C4-2B (cell line): ENCODE data around the gene PLEKHA5.
"Not testable (repeated sequence)": the region's sequence is repeated elsewhere in the genome, so short reads cannot be mapped to it uniquely, and the experiment has no call there.

ENCODE experiments used
- H3K27ac ChIP-seq: fragments of 450-650 bp; 2 replicates; pipeline ENCODE4 v1.5.1; 2017
- CTCF ChIP-seq: fragments of 450-650 bp; conservative IDR thresholded peaks from 2 replicates; pipeline ENCODE4 v1.5.1; 2017; ENCODE audit warnings: mild to moderate bottlenecking
- ZFX ChIP-seq: fragments of 450-650 bp; IDR thresholded peaks from 2 replicates; pipeline ENCODE4 v1.6.1; 2017

Gene PLEKHA5

GRCh38 chr12:19326102-19326501, 196.6 kb downstream of the PLEKHA5 start:
- no peak for TF ChIP-seq CTCF
- no peak for TF ChIP-seq ZFX
- no peak overlapping the region for H3K27ac ChIP-seq

- no peak overlapping the region for H3K27ac ChIP-seq
- no peak for TF ChIP-seq CTCF
- no peak for TF ChIP-seq ZFX
Observed at GRCh38 chr12:19332196-19332595, 202.7 kb downstream of the PLEKHA5 start.

DNA sequence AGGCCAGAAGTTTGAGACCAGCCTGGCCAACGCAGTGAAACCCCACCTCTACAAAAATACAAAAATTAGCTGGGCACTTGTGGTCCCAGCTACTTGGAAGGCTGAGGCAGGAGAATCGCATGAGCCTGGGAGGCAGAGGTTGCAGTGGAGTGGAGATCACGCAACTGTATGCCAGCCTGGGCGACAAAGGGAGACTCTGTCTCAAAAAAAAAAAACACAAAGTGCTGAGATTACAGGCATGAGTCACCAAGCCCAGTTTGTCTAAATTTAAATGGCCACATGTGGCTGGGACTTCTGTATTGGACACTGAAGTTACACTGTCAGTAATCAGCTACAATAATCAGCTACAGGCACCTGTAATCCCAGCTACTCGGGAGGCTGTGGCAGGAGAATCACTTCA, 208.9 kb downstream of the PLEKHA5 start:
- H3K27ac ChIP-seq = no peak overlapping the region
- TF ChIP-seq ZFX = no peak
- TF ChIP-seq CTCF = no peak

DNA sequence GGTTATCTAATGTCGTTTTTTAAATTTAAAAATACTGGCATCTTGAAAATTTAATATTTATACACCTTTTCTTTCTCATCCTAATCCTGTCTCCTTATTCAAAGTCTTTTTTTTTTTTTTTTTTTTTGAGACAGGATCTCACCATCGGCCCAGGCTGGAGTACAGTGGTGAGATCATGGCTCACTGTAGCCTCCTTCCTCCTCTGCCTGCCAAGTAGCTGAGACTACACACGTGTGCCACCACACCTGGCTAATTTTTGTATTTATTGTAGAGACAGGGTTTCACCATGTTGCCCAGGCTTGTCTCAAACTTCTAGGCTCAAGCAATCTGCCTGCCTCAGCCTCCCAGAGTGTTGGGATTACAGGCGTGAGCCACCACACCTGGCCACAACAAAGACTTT, 221.3 kb downstream of the PLEKHA5 start:
- H3K27ac ChIP-seq = not testable (repeated sequence)

DNA sequence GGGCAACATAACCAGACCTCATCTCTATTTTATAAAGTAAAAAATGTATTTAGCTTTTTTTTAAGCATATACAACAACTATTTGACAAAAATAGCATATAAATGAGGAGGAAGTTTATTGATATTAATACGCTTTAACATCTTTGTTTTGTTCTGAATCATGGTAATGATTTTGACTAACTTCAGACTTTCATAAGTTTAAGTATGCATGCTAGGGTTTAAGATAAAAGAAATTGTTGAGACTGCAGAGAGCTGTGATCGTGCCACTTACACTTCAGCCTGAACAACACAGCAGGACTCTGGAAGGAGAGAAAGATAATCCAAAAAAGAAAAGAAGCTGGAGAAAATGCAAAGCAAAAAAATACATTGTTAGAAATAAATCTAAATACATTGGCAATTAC, 221.8 kb downstream of the PLEKHA5 start:
- no peak overlapping the region for H3K27ac ChIP-seq
- TF ChIP-seq CTCF = no peak
- TF ChIP-seq ZFX = no peak

GRCh38 chr12:19369691-19370148, 240.2 kb downstream of the PLEKHA5 start:
- no peak overlapping the region for H3K27ac ChIP-seq
- TF ChIP-seq ZFX (no peak), CTCF (no peak)

DNA sequence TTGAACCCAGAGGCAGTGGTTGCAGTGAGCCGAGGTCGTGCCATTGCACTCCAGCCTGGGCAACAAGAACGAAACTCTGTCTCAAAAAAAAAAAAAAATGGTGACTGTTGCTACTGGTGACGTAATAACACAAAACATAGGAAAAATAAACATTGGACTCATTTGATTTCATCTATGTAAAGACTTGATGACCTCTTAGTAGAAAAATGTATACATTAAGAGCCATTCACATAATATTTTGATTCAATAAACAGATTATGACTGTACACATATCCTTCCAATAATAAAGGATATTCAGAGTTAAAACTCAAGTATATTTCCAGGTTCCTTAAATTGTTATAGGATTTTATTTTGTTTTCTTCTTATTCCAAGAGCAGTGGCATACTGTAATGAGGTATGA, 244.1 kb downstream of the PLEKHA5 start:
- TF ChIP-seq CTCF = no peak
- no peak for TF ChIP-seq ZFX
- H3K27ac ChIP-seq = no peak overlapping the region

- H3K27ac ChIP-seq = no peak overlapping the region
- TF ChIP-seq CTCF (no peak), ZFX (no peak)
Observed at GRCh38 chr12:19375888-19376287, 246.4 kb downstream of the PLEKHA5 start.
